HEK293T (cell line): ENCODE measurements around the gene ERV3-1.

Source experiments
- CTCF ChIA-PET: fragments of 350-600 bp; formaldehyde crosslinking; extraction: SDS; loops from one replicate; lab custom pipeline; 2021; ENCODE audit warnings: antibody characterized with exemption, inconsistent platforms; lab: Yijun Ruan, JAX
- POLR2A ChIA-PET: fragments of 350-600 bp; formaldehyde crosslinking; extraction: SDS; loops from one replicate; lab custom pipeline; 2020; ENCODE audit warnings: antibody characterized with exemption, inconsistent platforms; lab: Yijun Ruan, JAX
- DNase-seq: peaks from one replicate; pipeline ENCODE4 v3.0.0; 2012; ENCODE audit warnings: mixed read lengths; ENCODE audit errors: extremely low spot score
- ARNT ChIP-seq: fragments of 450-650 bp; IDR thresholded peaks from 2 replicates; pipeline ENCODE4 v1.6.1; 2017; ENCODE audit warnings: mild to moderate bottlenecking
- BHLHE40 ChIP-seq: fragments of 450-650 bp; IDR thresholded peaks from 2 replicates; pipeline ENCODE4 v1.6.1; 2016; ENCODE audit warnings: mild to moderate bottlenecking, moderate library complexity, borderline replicate concordance
- CTBP1 ChIP-seq: fragments of 450-650 bp; IDR thresholded peaks from 2 replicates; pipeline ENCODE4 v1.6.1; 2016; ENCODE audit warnings: borderline replicate concordance
- ELF4 ChIP-seq: fragments of 450-650 bp; IDR thresholded peaks from 2 replicates; pipeline ENCODE4 v1.6.1; 2017; ENCODE audit warnings: antibody characterized with exemption
- FOXA1 ChIP-seq: fragments of 450-650 bp; IDR thresholded peaks from 2 replicates; pipeline ENCODE4 v1.6.1; 2016; ENCODE audit warnings: mild to moderate bottlenecking
- FOXK2 ChIP-seq: fragments of 450-650 bp; IDR thresholded peaks from 2 replicates; pipeline ENCODE4 v1.6.1; 2016; ENCODE audit warnings: mild to moderate bottlenecking
- FOXM1 ChIP-seq: fragments of 450-650 bp; IDR thresholded peaks from 2 replicates; pipeline ENCODE4 v1.6.1; 2017; ENCODE audit warnings: mild to moderate bottlenecking, borderline replicate concordance
- HDGF ChIP-seq: fragments of 450-650 bp; IDR thresholded peaks from 2 replicates; pipeline ENCODE4 v1.6.1; 2017; ENCODE audit warnings: antibody characterized with exemption, borderline replicate concordance
- L3MBTL2 ChIP-seq: fragments of 450-650 bp; conservative IDR thresholded peaks from 2 replicates; pipeline ENCODE4 v1.6.1; 2016; ENCODE audit warnings: mild to moderate bottlenecking
- LEF1 ChIP-seq: fragments of 450-650 bp; IDR thresholded peaks from 2 replicates; pipeline ENCODE4 v1.6.1; 2017; ENCODE audit warnings: mild to moderate bottlenecking, borderline replicate concordance
- NFRKB ChIP-seq: fragments of 450-650 bp; IDR thresholded peaks from 2 replicates; pipeline ENCODE4 v1.6.1; 2016; ENCODE audit warnings: mild to moderate bottlenecking, moderate library complexity
- PKNOX1 ChIP-seq: fragments of 450-650 bp; IDR thresholded peaks from 2 replicates; pipeline ENCODE4 v1.6.1; 2016
- SP1 ChIP-seq: fragments of 450-650 bp; IDR thresholded peaks from 2 replicates; pipeline ENCODE4 v1.6.1; 2017
- SUZ12 ChIP-seq: fragments of 450-650 bp; IDR thresholded peaks from 2 replicates; pipeline ENCODE4 v1.6.1; 2016; ENCODE audit warnings: mild to moderate bottlenecking
- TARDBP ChIP-seq: fragments of 450-650 bp; IDR thresholded peaks from 2 replicates; pipeline ENCODE4 v1.6.1; 2016
- ZNF384 ChIP-seq: fragments of 450-650 bp; IDR thresholded peaks from 2 replicates; pipeline ENCODE4 v1.6.1; 2016

The ERV3-1 gene

GRCh38 chr7:64996305-64996704 lies 10.2 kb downstream of the ERV3-1 start:
- POLR2A ChIA-PET: no interaction called here
- TF ChIP-seq FOXM1: no peak
- CTCF ChIA-PET: no interaction called here
- no peak for DNase-seq

- POLR2A ChIA-PET: no interaction called here
- CTCF ChIA-PET: no interaction called here
- no peak for DNase-seq
- TF ChIP-seq ARNT: no peak
- TF ChIP-seq BHLHE40: no peak
Measured at GRCh38 chr7:64993901-64994300, 12.6 kb downstream of the ERV3-1 start.

GRCh38 chr7:64992971-64993370 lies 13.5 kb downstream of the ERV3-1 start:
- TF ChIP-seq TARDBP (no peak), FOXA1 (no peak), CTBP1 (no peak), BHLHE40 (no peak), HDGF (no peak), FOXK2 (no peak), SP1 (no peak)
- ChIA-PET CTCF (no interaction called here), POLR2A (no interaction called here)
- DNase-seq: no peak

GRCh38 chr7:64990936-64991335 lies 15.6 kb downstream of the ERV3-1 start, which contains the start of gene ZNF117:
Gene ZNF117 (minus strand): TSS chr7:64991036.
- DNase-seq: no peak

GRCh38 chr7:64990216-64990615 lies 16.3 kb downstream of the ERV3-1 start:
- TF ChIP-seq PKNOX1: 0 out of 2 replicates have a peak, but pooled peaks have one; percentile 28
- no peak for TF ChIP-seq ARNT
- ChIA-PET POLR2A (no interaction called here), CTCF (no interaction called here)
- DNase-seq: no peak

More at GRCh38 chr7:64990936-64991335, 15.6 kb downstream of the ERV3-1 start, which contains the start of gene ZNF117:
- ChIA-PET CTCF (no interaction called here), POLR2A (no interaction called here)
- TF ChIP-seq ZNF384 (no peak), FOXM1 (no peak), L3MBTL2 (no peak)

GRCh38 chr7:64978497-64979203 lies 27.8 kb downstream of the ERV3-1 start:
- CTCF ChIA-PET: no interaction called here
- DNase-seq: no peak
- TF ChIP-seq SP1 (no peak), PKNOX1 (no peak), L3MBTL2 (no peak), LEF1 (no peak), NFRKB (no peak), CTBP1 (no peak), BHLHE40 (no peak), FOXM1 (no peak), ZNF384 (no peak), HDGF (no peak), FOXK2 (no peak), ARNT (no peak), TARDBP (no peak), FOXA1 (no peak), ELF4 (no peak), SUZ12 (no peak)
- POLR2A ChIA-PET: no interaction called here

- DNase-seq: no peak
- no peak for TF ChIP-seq LEF1
- no peak for TF ChIP-seq ARNT
- TF ChIP-seq NFRKB: no peak
- no peak for TF ChIP-seq PKNOX1
- TF ChIP-seq FOXM1: no peak
- TF ChIP-seq SP1: no peak
- no peak for TF ChIP-seq ZNF384
- TF ChIP-seq SUZ12: no peak
- no peak for TF ChIP-seq FOXK2
- TF ChIP-seq FOXA1: no peak
- no peak for TF ChIP-seq CTBP1
- TF ChIP-seq L3MBTL2: no peak
- no peak for TF ChIP-seq HDGF
- no peak for TF ChIP-seq TARDBP
- TF ChIP-seq BHLHE40: no peak
- TF ChIP-seq ELF4: no peak
- POLR2A ChIA-PET: no interaction called here
- CTCF ChIA-PET: no interaction called here
Measured at GRCh38 chr7:64965594-64965993, 40.9 kb downstream of the ERV3-1 start.
